T47D (cell line): Measurements from ENCODE around the gene LBR.

Experiments
- DNase-seq, 2 experiments: peaks; one replicate each; pipeline versions ENCODE4 v3.0.0 to v3.0.0-alpha.2; 2011 to 2012; ENCODE audit warnings: low read depth in 1 of 2, low spot score in 1 of 2
- JUND ChIP-seq: IDR thresholded peaks from 2 replicates; pipeline ENCODE4 v1.6.1; 2012; ENCODE audit warnings: low read depth
- in situ Hi-C: cut with HindIII; loops from 2 replicates; pipeline ENCODE4 v1.10.0; 2016; ENCODE audit warnings: low sequenced_read_pairs, low pct_unique_long_range_greater_than_20kb

LBR gene

GRCh38 chr1:225360119-225360518 is 67.7 kb downstream of the LBR start:
- DNase-seq: no peak
- in situ Hi-C loops: no loop called here
- no peak for TF ChIP-seq JUND

- DNase-seq: no peak
- in situ Hi-C loops: no loop called here
- TF ChIP-seq JUND: no peak
Measured at GRCh38 chr1:225355863-225356262, 72.0 kb downstream of the LBR start.

GRCh38 chr1:225354906-225355305 is 72.9 kb downstream of the LBR start:
- no peak for TF ChIP-seq JUND
- in situ Hi-C loops: no loop called here
- no peak for DNase-seq
